ENCODE data around the gene TTLL8. TPM values are rescaled to one million over a fixed set of nuclear protein-coding genes. Genes with fewer than 3 reads are reported as not detected.

Gene TTLL8
- total RNA-seq, 1 donor: not detected

- H3K27me3 ChIP-seq (ENCODE audit: insufficient read depth, low read length): no peaks in the 10 kb centered on the region
- no peaks in the 10 kb centered on the region for H3K36me3 ChIP-seq (ENCODE audit: insufficient read depth, low read length)
- H4K20me1 ChIP-seq (ENCODE audit: insufficient read depth, low read length): no peaks in the 10 kb centered on the region
- H3K4me1 ChIP-seq (ENCODE audit: insufficient read depth, low read length): peaks cover 2% of the 10 kb centered on the region
- H2AFZ ChIP-seq (ENCODE audit: low read length): no peak overlapping the region
- no peak overlapping the region for H3K4me2 ChIP-seq (ENCODE audit: insufficient read depth, low read length)
- H3K4me3 ChIP-seq (ENCODE audit: insufficient read depth, low read length): no peak overlapping the region
- no peak overlapping the region for H3K27ac ChIP-seq (ENCODE audit: low read depth, low read length)
- H3K9me3 ChIP-seq (ENCODE audit: low read depth, low read length): no peaks in the 10 kb centered on the region
- no peaks in the 10 kb centered on the region for H3K79me2 ChIP-seq (ENCODE audit: insufficient read depth, low read length)
- TF ChIP-seq CTCF (IDR thresholded peaks at IDR 0.05; ENCODE audit: extremely low read depth, low read depth, low read length): no peak
- peak; percentile 51 for DNase-seq (ENCODE audit: insufficient read length, low spot score, missing footprints)
Observed at GRCh38 chr22:50031189-50032091, 26.7 kb downstream of the TTLL8 start.

- Histone ChIP-seq H3K27ac (ENCODE audit: low read depth, low read length) (no peak overlapping the region), H2AFZ (ENCODE audit: low read length) (no peak overlapping the region), H3K4me3 (ENCODE audit: insufficient read depth, low read length) (no peak overlapping the region), H3K79me2 (ENCODE audit: insufficient read depth, low read length) (no peaks in the 10 kb centered on the region), H3K4me1 (ENCODE audit: insufficient read depth, low read length) (peaks cover 2% of the 10 kb centered on the region), H3K36me3 (ENCODE audit: insufficient read depth, low read length) (no peaks in the 10 kb centered on the region), H4K20me1 (ENCODE audit: insufficient read depth, low read length) (no peaks in the 10 kb centered on the region), H3K27me3 (ENCODE audit: insufficient read depth, low read length) (peaks cover 4% of the 10 kb centered on the region), H3K9me3 (ENCODE audit: low read depth, low read length) (no peaks in the 10 kb centered on the region), H3K4me2 (ENCODE audit: insufficient read depth, low read length) (no peak overlapping the region)
- peak; percentile 62 for TF ChIP-seq CTCF (IDR thresholded peaks at IDR 0.05; ENCODE audit: extremely low read depth, low read depth, low read length)
- peak; percentile 98 for DNase-seq (ENCODE audit: insufficient read length, low spot score, missing footprints)
Observed at GRCh38 chr22:50030297-50031188, 27.6 kb downstream of the TTLL8 start.

- Histone ChIP-seq H4K20me1 (ENCODE audit: insufficient read depth, low read length) (no peaks in the 10 kb centered on the region), H2AFZ (ENCODE audit: low read length) (no peak overlapping the region), H3K36me3 (ENCODE audit: insufficient read depth, low read length) (no peaks in the 10 kb centered on the region), H3K27me3 (ENCODE audit: insufficient read depth, low read length) (peaks cover 16% of the 10 kb centered on the region), H3K79me2 (ENCODE audit: insufficient read depth, low read length) (no peaks in the 10 kb centered on the region), H3K4me2 (ENCODE audit: insufficient read depth, low read length) (no peak overlapping the region), H3K4me1 (ENCODE audit: insufficient read depth, low read length) (peaks cover 2% of the 10 kb centered on the region), H3K9me3 (ENCODE audit: low read depth, low read length) (no peaks in the 10 kb centered on the region), H3K4me3 (ENCODE audit: insufficient read depth, low read length) (no peak overlapping the region), H3K27ac (ENCODE audit: low read depth, low read length) (no peak overlapping the region)
- DNase-seq (ENCODE audit: insufficient read length, low spot score, missing footprints): peak; percentile 93
- TF ChIP-seq CTCF (IDR thresholded peaks at IDR 0.05; ENCODE audit: extremely low read depth, low read depth, low read length): no peak
Observed at GRCh38 chr22:50027639-50028537, 30.2 kb downstream of the TTLL8 start.

Data from osteoblast (primary cell).